Mesendoderm (in vitro differentiated cells): ENCODE results near the gene MDC1.

Source experiments
- DNase-seq: peaks from one replicate; pipeline ENCODE4 v3.0.0; 2013
- H2AK5ac ChIP-seq: 2 replicates; pipeline ENCODE4 v1.6.1; 2013; ENCODE audit warnings: low read length, inconsistent platforms
- H2BK120ac ChIP-seq: 2 replicates; pipeline ENCODE4 v1.6.1; 2013; ENCODE audit warnings: low read depth, mild to moderate bottlenecking, low read length, moderate library complexity, mixed read lengths
- H2BK15ac ChIP-seq: replicated peaks from 2 replicates; pipeline ENCODE4 v1.6.1; 2013; ENCODE audit warnings: low read depth, mild to moderate bottlenecking, moderate library complexity
- H2BK5ac ChIP-seq: 2 replicates; pipeline ENCODE4 v1.6.1; 2013; ENCODE audit warnings: low read length, inconsistent platforms
- H3K18ac ChIP-seq: 2 replicates; pipeline ENCODE4 v1.6.1; 2013; ENCODE audit warnings: mild to moderate bottlenecking, low read length, mixed read lengths
- H3K23ac ChIP-seq: one replicate; pipeline ENCODE4 v1.6.1; 2013; ENCODE audit warnings: low read length
- H3K27ac ChIP-seq: 2 replicates; pipeline ENCODE4 v1.5.1; 2013; ENCODE audit warnings: low read depth, mild to moderate bottlenecking, inconsistent platforms, low read length, moderate library complexity
- H3K27me3 ChIP-seq: 2 replicates; pipeline ENCODE4 v1.6.1; 2013; ENCODE audit warnings: low read length, control low read depth, mild to moderate bottlenecking, inconsistent platforms; ENCODE audit not compliant: insufficient read depth, poor library complexity
- H3K36me3 ChIP-seq: 2 replicates; pipeline ENCODE4 v1.6.1; 2013; ENCODE audit warnings: low read length, inconsistent platforms; ENCODE audit not compliant: control insufficient read depth, insufficient read depth
- H3K4ac ChIP-seq: one replicate; pipeline ENCODE4 v1.6.1; 2013; ENCODE audit warnings: low read depth, mild to moderate bottlenecking, low read length, moderate library complexity
- H3K4me1 ChIP-seq: 2 replicates; pipeline ENCODE4 v1.6.1; 2013; ENCODE audit warnings: low read depth, low read length, inconsistent platforms; ENCODE audit not compliant: control insufficient read depth
- H3K4me2 ChIP-seq: 2 replicates; pipeline ENCODE4 v1.6.1; 2013; ENCODE audit warnings: low read length
- H3K4me3 ChIP-seq: 2 replicates; pipeline ENCODE4 v1.5.1; 2013; ENCODE audit warnings: mild to moderate bottlenecking, low read length
- H3K56ac ChIP-seq: one replicate; pipeline ENCODE4 v1.6.1; 2013; ENCODE audit warnings: low read length
- H3K79me1 ChIP-seq: 2 replicates; pipeline ENCODE4 v1.6.1; 2013; ENCODE audit warnings: low read length, inconsistent platforms
- H3K79me2 ChIP-seq: 2 replicates; pipeline ENCODE4 v1.6.1; 2013; ENCODE audit warnings: mild to moderate bottlenecking, low read length; ENCODE audit not compliant: control insufficient read depth, insufficient read depth
- H3K9ac ChIP-seq: 2 replicates; pipeline ENCODE4 v1.6.1; 2013; ENCODE audit warnings: low read length, inconsistent platforms
- H4K5ac ChIP-seq: one replicate; pipeline ENCODE4 v1.6.1; 2013; ENCODE audit warnings: low read length
- H4K8ac ChIP-seq: one replicate; pipeline ENCODE4 v1.6.1; 2013; ENCODE audit warnings: low read depth, mild to moderate bottlenecking, control low read depth, low read length, moderate library complexity
- WGBS: extraction: QIAGEN DNeasy Blood & Tissue Kit; methylation state at CpG from one replicate; pipeline ENCODE4 v1.1.7; 2013; ENCODE audit warnings: low lambda C conversion rate, missing lambda C conversion rate; ENCODE audit not compliant: insufficient coverage; ENCODE audit errors: extremely low coverage; 5-methylcytosine and 5-hydroxymethylcytosine counted together

The MDC1 gene

DNA sequence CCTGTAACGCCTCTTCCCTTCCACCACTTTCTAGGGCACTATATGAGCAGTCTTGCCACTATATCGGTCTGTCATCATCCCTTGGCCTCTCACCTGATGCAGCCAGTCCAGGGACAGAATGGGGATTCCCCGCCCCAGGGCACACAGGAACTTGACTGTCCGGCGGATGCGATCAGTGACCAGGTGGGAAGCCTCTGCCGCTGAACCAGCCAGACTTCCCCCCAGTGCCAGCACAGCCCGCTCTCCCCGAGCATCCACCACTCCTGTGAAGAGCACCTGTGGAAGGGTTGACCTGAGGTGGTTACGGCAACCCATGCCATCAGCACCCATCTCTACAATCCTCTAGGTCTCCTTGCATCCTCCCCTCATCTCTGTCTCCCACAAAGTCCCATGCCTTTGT, 14.1 kb downstream of the MDC1 start:
- Histone ChIP-seq H3K27me3 (no peaks in the 10 kb centered on the region), H2BK15ac (no peak overlapping the region), H3K9ac (no peak overlapping the region), H2AK5ac (no peak overlapping the region), H3K4ac (no peak overlapping the region), H3K4me3 (no peak overlapping the region), H3K79me2 (no peaks in the 10 kb centered on the region), H4K8ac (no peak overlapping the region), H3K27ac (no peak overlapping the region), H3K79me1 (no peaks in the 10 kb centered on the region), H2BK120ac (no peak overlapping the region), H3K36me3 (no peaks in the 10 kb centered on the region), H2BK5ac (no peak overlapping the region), H3K4me1 (no peaks in the 10 kb centered on the region), H3K23ac (no peak overlapping the region), H3K18ac (no peak overlapping the region), H3K56ac (no peak overlapping the region), H3K4me2 (no peak overlapping the region), H4K5ac (no peak overlapping the region)
- WGBS: no CpG with 5 or more reads among the region's 10 CpGs
- no peak for DNase-seq

DNA sequence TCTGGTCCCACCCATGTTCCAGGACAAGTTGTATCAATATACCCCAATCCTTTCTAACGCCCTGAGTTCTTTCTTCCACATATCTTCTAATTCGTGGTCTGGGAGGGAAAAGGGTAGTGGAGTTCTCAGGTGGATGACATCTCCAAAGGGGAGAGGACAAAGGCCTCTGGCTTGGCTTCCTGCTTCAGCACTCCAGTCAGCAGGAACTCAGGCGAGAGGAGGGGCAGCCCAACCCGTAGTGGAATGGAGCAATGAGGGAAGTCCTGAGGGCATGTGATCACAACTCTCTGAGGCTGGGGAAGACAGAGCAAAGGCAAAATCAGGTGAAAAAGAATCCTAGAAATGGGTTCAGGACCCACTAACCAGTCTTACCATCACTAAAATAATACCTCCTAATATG, 16.7 kb downstream of the MDC1 start:
- Histone ChIP-seq H4K5ac (no peak overlapping the region), H2BK15ac (no peak overlapping the region), H3K79me2 (no peaks in the 10 kb centered on the region), H3K4me2 (no peak overlapping the region), H2BK5ac (no peak overlapping the region), H3K9ac (no peak overlapping the region), H3K27ac (no peak overlapping the region), H3K4ac (no peak overlapping the region), H3K23ac (no peak overlapping the region), H2AK5ac (no peak overlapping the region), H3K36me3 (no peaks in the 10 kb centered on the region), H3K27me3 (no peaks in the 10 kb centered on the region), H3K79me1 (no peaks in the 10 kb centered on the region), H4K8ac (no peak overlapping the region), H3K4me3 (no peak overlapping the region), H3K56ac (no peak overlapping the region), H3K18ac (no peak overlapping the region), H3K4me1 (no peaks in the 10 kb centered on the region), H2BK120ac (no peak overlapping the region)
- DNase-seq: peak; percentile 86
- WGBS: no CpG with 5 or more reads among the region's 4 CpGs

DNA sequence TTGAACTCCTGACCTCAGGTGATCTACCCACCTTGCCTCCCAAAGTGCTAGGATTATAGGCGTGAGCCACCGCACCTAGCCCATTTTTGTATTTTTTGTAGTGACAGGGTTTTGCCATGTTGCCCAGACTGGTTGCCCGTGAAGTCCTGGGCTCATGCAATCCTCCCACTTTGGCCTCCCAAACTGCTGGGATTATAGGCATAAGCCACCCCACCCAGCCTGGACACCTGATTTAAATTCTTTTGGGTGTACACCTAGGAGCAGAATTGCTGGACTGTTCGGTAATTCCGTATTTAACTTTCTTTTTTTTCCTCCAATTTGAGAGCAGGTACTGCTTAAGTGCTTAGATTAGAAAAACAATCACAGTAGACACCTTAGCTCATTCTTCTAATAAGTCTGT, 20.6 kb downstream of the MDC1 start:
- H3K4me3 ChIP-seq: no peak overlapping the region
- H3K36me3 ChIP-seq: no peaks in the 10 kb centered on the region
- H3K79me1 ChIP-seq: no peaks in the 10 kb centered on the region
- H3K18ac ChIP-seq: no peak overlapping the region
- no peak overlapping the region for H2BK5ac ChIP-seq
- H3K27me3 ChIP-seq: no peaks in the 10 kb centered on the region
- H3K4ac ChIP-seq: no peak overlapping the region
- H3K56ac ChIP-seq: no peak overlapping the region
- no peak for DNase-seq
- H4K5ac ChIP-seq: no peak overlapping the region
- H2BK15ac ChIP-seq: no peak overlapping the region
- H3K23ac ChIP-seq: no peak overlapping the region
- no CpG with 5 or more reads among the region's 5 CpGs for WGBS
- no peak overlapping the region for H3K4me2 ChIP-seq
- no peaks in the 10 kb centered on the region for H3K79me2 ChIP-seq
- no peak overlapping the region for H3K9ac ChIP-seq
- no peak overlapping the region for H4K8ac ChIP-seq
- no peak overlapping the region for H2BK120ac ChIP-seq
- no peak overlapping the region for H3K27ac ChIP-seq
- no peaks in the 10 kb centered on the region for H3K4me1 ChIP-seq
- no peak overlapping the region for H2AK5ac ChIP-seq

DNA sequence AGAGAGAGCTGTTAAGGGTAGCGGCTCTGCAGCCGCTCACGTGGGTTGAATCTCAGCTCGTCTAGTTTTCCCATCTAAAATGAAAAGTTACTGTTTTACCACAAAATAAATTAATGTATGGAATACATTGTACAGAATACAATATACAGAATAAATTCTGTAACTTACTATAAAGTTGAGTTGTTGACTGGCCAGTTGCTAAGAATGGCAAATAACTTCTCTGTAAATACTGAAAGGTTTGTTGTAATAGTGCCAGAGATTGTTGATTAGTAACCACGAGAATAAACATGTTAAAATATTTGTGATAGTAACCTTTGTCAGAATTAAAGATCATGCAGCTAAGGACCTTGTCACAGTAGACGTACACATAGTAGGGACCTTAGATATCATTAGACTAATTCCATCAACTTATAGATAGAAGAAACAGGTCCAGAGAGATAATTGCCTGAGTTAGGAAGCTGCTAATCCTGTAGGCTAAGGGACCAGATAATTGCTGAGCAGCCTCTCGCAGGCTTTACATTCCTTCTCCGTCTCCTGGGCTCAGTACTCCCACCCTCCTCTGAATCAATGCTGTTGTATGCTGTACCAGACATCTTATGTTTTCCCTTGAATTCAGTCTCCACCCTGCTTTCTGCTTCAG, 25.8 kb downstream of the MDC1 start:
- Histone ChIP-seq H3K4me1 (peaks cover 5% of the 10 kb centered on the region), H4K8ac (no peak overlapping the region), H3K4me3 (no peak overlapping the region), H3K23ac (no peak overlapping the region), H2BK120ac (no peak overlapping the region), H3K9ac (peak overlapping the region; percentile 67), H3K27me3 (no peaks in the 10 kb centered on the region), H3K4ac (no peak overlapping the region), H3K79me2 (peaks cover 2% of the 10 kb centered on the region), H3K79me1 (peaks cover 6% of the 10 kb centered on the region), H3K27ac (peak overlapping the region; percentile 98), H2BK15ac (no peak overlapping the region), H4K5ac (no peak overlapping the region), H2AK5ac (no peak overlapping the region), H3K56ac (peak overlapping the region; percentile 83), H2BK5ac (no peak overlapping the region), H3K4me2 (peak overlapping the region; percentile 64), H3K18ac (no peak overlapping the region), H3K36me3 (no peaks in the 10 kb centered on the region)
- WGBS: no CpG with 5 or more reads among the region's 8 CpGs
- DNase-seq: peak; percentile 83

DNA sequence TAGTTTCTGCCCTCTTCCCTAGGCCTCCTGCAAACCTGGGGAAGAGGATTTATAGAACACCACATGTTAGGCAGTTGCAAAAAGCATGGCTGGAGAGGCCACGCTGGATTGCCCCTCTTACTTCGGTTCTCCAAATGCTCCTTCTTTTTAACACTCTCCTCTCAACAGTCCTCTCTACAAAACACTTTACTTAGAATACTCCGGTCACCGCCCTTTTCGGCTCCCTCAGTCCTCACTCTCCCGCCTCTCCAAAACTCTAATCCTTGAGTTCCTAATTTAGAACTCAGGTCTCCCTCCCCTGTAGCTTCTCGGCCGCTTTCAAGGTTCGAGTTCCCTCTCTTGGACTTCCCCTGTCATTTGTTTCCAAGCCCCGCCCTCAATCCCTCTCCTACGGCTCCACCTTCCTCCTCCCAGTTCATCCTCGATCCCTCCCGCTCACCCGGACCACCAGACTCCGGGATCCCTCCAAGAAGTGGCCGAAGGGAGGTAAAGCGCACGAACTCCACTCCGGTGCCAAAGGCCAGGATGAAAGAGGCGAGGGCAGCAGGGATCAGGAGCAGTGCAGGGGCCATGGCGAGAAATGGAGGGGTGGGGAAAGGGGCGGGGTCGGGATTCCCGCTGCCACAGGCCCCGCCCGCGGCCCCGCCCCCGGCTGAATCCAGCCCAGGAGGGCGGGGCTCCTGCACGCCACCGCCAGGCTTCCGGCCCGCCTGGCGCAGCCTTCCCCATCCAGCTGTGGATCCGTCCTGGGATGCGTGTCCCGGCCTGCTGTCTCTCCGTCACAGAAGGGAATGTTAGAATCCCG, 26.5 kb downstream of the MDC1 start, which contains the start of gene NRM:
TSS of gene NRM (minus strand) at position 582 of the 805 bp plus-strand sequence. CDS start at position 572, 10 bp downstream.
- H3K9ac ChIP-seq: peak within 1 kb of the TSS; percentile 95
- DNase-seq: peak; percentile 95
- no peak within 1 kb of the TSS for H4K5ac ChIP-seq
- peaks cover 9% of the 10 kb centered on the region for H3K79me2 ChIP-seq
- no peak within 1 kb of the TSS for H4K8ac ChIP-seq
- no CpG with 5 or more reads among the region's 40 CpGs for WGBS
- H3K4me1 ChIP-seq: peaks cover 10% of the 10 kb centered on the region
- H3K27ac ChIP-seq: peak within 1 kb of the TSS; percentile 98
- H3K4ac ChIP-seq: peak within 1 kb of the TSS; percentile 78
- H2BK15ac ChIP-seq: no peak within 1 kb of the TSS
- no peak within 1 kb of the TSS for H2BK120ac ChIP-seq
- H3K18ac ChIP-seq: peak within 1 kb of the TSS; percentile 77
- peak within 1 kb of the TSS; percentile 90 for H3K4me3 ChIP-seq
- peak within 1 kb of the TSS; percentile 98 for H3K56ac ChIP-seq
- peaks cover 14% of the 10 kb centered on the region for H3K79me1 ChIP-seq
- H3K27me3 ChIP-seq: no peaks in the 10 kb centered on the region
- no peaks in the 10 kb centered on the region for H3K36me3 ChIP-seq
- H2BK5ac ChIP-seq: peak within 1 kb of the TSS; percentile 98
- peak within 1 kb of the TSS; percentile 90 for H3K23ac ChIP-seq
- peak within 1 kb of the TSS; percentile 96 for H2AK5ac ChIP-seq
- peak within 1 kb of the TSS; percentile 82 for H3K4me2 ChIP-seq
